Body of pancreas (tissue), 4 donors: ENCODE results near the gene KLHL12. TPM values are rescaled to one million over a fixed set of nuclear protein-coding genes. Genes with fewer than 3 reads are reported as not detected.

ENCODE experiments used
- ATAC-seq: fragments of 150-250 bp; one replicate; pipeline ENCODE4 v1.9.1; 2016
- DNase-seq, 4 donors: peaks; one replicate each; pipeline ENCODE4 v3.0.0-alpha.2; 2019
- H3K27ac ChIP-seq, 4 donors: fragments of 200-600 bp; sonication (generic); 1 replicate in 3 of 4; 2 replicates in 1 of 4; pipeline versions ENCODE4 v1.5.1 to v1.6.1; 2016 to 2019; ENCODE audit warnings: mild to moderate bottlenecking in 1 of 4, mixed read lengths in 1 of 4, moderate library complexity in 1 of 4
- H3K27me3 ChIP-seq, 2 donors: fragments of 200-600 bp; sonication (generic); one replicate each; pipeline ENCODE4 v1.6.0; 2016; ENCODE audit warnings: mild to moderate bottlenecking in 1 of 2
- H3K36me3 ChIP-seq, 2 donors: fragments of 200-600 bp; sonication (generic); replicated peaks in 1 of 2; 2 replicates each; pipeline ENCODE4 v1.5.1; 2016; ENCODE audit warnings: low read depth in 2 of 2; ENCODE audit not compliant: insufficient read depth in 1 of 2
- H3K4me1 ChIP-seq: fragments of 200-600 bp; sonication (generic); one replicate; pipeline ENCODE4 v1.6.0; 2016
- H3K4me3 ChIP-seq, 2 donors: fragments of 200-600 bp; sonication (generic); 1 replicate in 1 of 2; 2 replicates in 1 of 2; pipeline ENCODE4 v1.5.1; 2016 to 2019
- H3K9me3 ChIP-seq, 3 donors: fragments of 200-600 bp; sonication (generic); 1 replicate in 2 of 3; 2 replicates in 1 of 3; pipeline ENCODE4 v1.5.1; 2016
- POLR2A ChIP-seq, 3 donors: fragments of 450-650 bp; IDR thresholded peaks; one replicate each; pipeline ENCODE4 v1.6.1; 2016; ENCODE audit warnings: antibody characterized with exemption in 3 of 3, mild to moderate bottlenecking in 2 of 3
- WGBS, 2 donors: methylation state at CpG; one replicate each; pipeline ENCODE4 v1.1.5; 2017; 5-methylcytosine and 5-hydroxymethylcytosine counted together
- intact Hi-C: fragments of 100-400 bp; cut with DNase I; formaldehyde crosslinking; loops from one replicate; pipeline ENCODE4 v1.15.1; 2023
- total RNA-seq, 2 donors: library from RNA; depleted of rRNA; stranded (reverse); fragments of >200 nt; gene quantifications; one replicate each; pipeline ENCODE4 v1.1.0, GENCODE V29; 2016
- TF ChIP-seq, protein P1 (sequence below), 7 experiments: fragments of 450-650 bp in 4 of 7; fragments of 200-600 bp in 3 of 7; sonication (generic) in 3 of 7; IDR thresholded peaks; one replicate each; pipeline ENCODE4 v1.5.1; 2016 to 2019; ENCODE audit warnings: antibody characterized with exemption in 7 of 7

KLHL12 gene
- total RNA-seq, 2 donors from 2014 or later = 15.3 to 21.8 TPM

DNA sequence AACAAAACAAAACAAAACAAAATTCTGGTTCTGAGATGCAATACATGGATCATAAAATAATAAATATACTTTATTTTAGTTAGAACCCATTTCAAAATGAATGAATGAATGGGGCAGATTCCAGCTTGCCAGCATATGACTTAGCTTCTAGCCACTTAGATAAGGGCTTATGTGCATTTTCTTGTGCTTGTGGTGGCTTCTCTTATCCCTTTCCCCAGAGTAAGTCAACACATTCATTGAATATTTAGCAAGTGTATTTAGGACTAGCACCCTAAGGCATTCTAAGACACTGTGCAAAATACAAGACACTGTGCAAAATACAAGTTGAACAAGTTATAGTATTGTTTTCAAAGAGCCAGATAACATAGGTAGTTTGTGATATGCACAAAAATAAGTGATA is 26.4 kb upstream of the KLHL12 start:
- intact Hi-C loops = no loop called here
- no peaks in the 10 kb centered on the region for H3K9me3 ChIP-seq
- ATAC-seq = no peak
- no peak overlapping the region for H3K4me3 ChIP-seq
- H3K36me3 ChIP-seq = peaks cover 0 to 5% of the 10 kb centered on the region in 2 donors
- DNase-seq = no peak
- H3K4me1 ChIP-seq = peaks cover 52% of the 10 kb centered on the region
- H3K27ac ChIP-seq = peak overlapping the region in 1 of 4 donors; percentile 64
- TF ChIP-seq, protein P1, sequence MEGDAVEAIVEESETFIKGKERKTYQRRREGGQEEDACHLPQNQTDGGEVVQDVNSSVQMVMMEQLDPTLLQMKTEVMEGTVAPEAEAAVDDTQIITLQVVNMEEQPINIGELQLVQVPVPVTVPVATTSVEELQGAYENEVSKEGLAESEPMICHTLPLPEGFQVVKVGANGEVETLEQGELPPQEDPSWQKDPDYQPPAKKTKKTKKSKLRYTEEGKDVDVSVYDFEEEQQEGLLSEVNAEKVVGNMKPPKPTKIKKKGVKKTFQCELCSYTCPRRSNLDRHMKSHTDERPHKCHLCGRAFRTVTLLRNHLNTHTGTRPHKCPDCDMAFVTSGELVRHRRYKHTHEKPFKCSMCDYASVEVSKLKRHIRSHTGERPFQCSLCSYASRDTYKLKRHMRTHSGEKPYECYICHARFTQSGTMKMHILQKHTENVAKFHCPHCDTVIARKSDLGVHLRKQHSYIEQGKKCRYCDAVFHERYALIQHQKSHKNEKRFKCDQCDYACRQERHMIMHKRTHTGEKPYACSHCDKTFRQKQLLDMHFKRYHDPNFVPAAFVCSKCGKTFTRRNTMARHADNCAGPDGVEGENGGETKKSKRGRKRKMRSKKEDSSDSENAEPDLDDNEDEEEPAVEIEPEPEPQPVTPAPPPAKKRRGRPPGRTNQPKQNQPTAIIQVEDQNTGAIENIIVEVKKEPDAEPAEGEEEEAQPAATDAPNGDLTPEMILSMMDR (IDR thresholded peaks at IDR 0.05) = no peak
- no peaks in the 10 kb centered on the region for H3K27me3 ChIP-seq

DNA sequence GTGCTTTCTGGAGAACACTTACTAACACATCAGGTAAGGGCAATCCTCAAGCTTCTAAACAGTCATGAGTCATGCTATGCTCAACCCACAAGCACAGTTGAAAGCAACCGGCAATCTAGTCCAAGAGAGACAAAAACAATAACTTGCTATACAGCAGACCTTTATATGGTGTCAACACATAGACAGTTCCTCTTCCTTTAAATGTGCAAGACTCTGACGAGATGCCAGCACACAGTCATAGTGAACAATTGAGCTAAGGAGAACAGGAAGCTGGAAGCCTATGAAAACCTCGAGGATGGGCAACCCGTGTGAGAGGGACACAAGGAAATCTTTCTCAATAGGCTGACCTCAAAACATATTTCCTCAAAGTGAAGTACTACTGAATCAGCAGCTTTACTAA is 25.8 kb upstream of the KLHL12 start:
- DNase-seq = peak in 1 of 4 donors; percentile 79
- Histone ChIP-seq H3K4me1 (peaks cover 52% of the 10 kb centered on the region), H3K27ac (peak overlapping the region in 1 of 4 donors; percentile 64), H3K27me3 (no peaks in the 10 kb centered on the region), H3K4me3 (no peak overlapping the region), H3K9me3 (no peaks in the 10 kb centered on the region), H3K36me3 (peaks cover 0 to 9% of the 10 kb centered on the region in 2 donors)
- 56 to 70% methylated on average over 4 of the region's 4 CpGs for WGBS, 2 donors
- ATAC-seq = no peak
- TF ChIP-seq, protein P1 (IDR thresholded peaks at IDR 0.05) = no peak
- TF ChIP-seq POLR2A (IDR thresholded peaks at IDR 0.05) = peak in 1 of 3 donors; percentile 27
- intact Hi-C loops = no loop called here

DNA sequence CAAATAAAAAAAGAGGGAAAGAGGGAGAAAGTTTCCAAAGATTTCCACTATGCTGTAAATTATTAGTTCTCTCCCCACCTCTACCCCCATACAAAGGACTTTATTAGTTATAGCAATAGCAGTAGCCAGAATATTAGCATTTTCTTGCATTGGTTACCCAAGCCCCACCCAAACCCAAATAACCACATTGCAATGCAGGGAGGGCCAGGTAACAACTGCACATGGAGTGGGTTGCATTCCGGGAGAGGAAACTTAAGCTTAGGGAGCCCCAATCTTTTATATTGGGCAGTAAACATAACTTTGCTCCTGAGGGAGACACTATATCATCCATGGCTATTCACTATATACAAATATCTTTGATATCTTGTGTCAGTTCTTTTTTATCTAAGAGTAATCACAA is 25.1 kb upstream of the KLHL12 start:
- H3K4me1 ChIP-seq = peaks cover 51% of the 10 kb centered on the region
- ATAC-seq = no peak
- DNase-seq = no peak
- no peaks in the 10 kb centered on the region for H3K9me3 ChIP-seq
- peak overlapping the region in 1 of 4 donors; percentile 62 for H3K27ac ChIP-seq
- WGBS, 2 donors = 95 to 100% methylated on average over 1 of the region's 1 CpG
- H3K36me3 ChIP-seq = peaks cover 0 to 11% of the 10 kb centered on the region in 2 donors
- intact Hi-C loops = no loop called here
- H3K4me3 ChIP-seq = no peak overlapping the region
- no peak for TF ChIP-seq POLR2A (IDR thresholded peaks at IDR 0.05)
- TF ChIP-seq, protein P1 (IDR thresholded peaks at IDR 0.05) = no peak
- no peaks in the 10 kb centered on the region for H3K27me3 ChIP-seq

DNA sequence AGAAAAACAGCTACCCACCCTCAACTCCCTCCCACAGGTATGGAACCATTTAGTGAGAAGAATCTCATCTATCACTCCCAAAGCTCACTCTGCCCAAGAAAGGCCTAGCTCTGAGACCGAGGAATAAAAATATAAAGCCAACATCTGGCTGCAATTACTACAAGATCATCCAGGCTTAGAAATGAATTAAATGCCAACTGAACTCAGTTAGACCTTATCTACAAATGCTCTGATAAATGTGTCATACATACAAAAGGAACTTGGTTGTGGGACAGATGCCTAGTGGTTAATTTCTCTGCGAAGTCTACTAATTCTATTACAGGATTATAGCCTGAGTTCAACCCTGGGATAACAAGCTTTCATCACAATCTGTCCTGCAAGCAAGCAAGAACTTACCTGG is 24.4 kb upstream of the KLHL12 start:
- ATAC-seq (no peak), DNase-seq (no peak)
- TF ChIP-seq, protein P1 (IDR thresholded peaks at IDR 0.05) = no peak
- TF ChIP-seq POLR2A (IDR thresholded peaks at IDR 0.05) = no peak
- Histone ChIP-seq H3K36me3 (peaks cover 1 to 12% of the 10 kb centered on the region in 2 donors), H3K27ac (no peak overlapping the region), H3K4me1 (peaks cover 44% of the 10 kb centered on the region), H3K27me3 (no peaks in the 10 kb centered on the region), H3K9me3 (no peaks in the 10 kb centered on the region), H3K4me3 (no peak overlapping the region)
- 36 to 41% methylated on average over 2 of the region's 2 CpGs for WGBS, 2 donors
- intact Hi-C loops = no loop called here

DNA sequence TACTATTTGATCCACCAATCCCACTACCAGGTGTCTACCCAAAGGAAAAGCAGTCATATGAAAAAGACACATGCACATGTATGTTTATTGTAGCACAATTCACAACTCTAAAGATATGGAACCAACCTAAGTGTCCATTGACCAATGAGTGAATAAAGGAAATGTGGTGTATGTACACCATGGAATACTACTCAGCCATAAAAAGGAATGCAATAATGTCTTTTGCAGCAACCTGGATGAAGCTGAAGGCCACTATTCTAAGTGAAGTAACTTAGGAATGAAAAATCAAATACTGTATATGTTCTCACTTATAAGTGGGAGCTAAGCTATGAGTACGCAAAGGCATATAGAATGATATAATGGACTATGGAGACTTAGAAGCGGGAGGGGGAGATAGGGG is 18.4 kb upstream of the KLHL12 start:
- Histone ChIP-seq H3K36me3 (peaks cover 17 to 54% of the 10 kb centered on the region in 2 donors), H3K27me3 (no peaks in the 10 kb centered on the region), H3K9me3 (no peaks in the 10 kb centered on the region), H3K4me3 (no peak overlapping the region), H3K27ac (no peak overlapping the region), H3K4me1 (no peaks in the 10 kb centered on the region)
- 95 to 96% methylated on average over 2 of the region's 2 CpGs for WGBS, 2 donors
- TF ChIP-seq, protein P1 (IDR thresholded peaks at IDR 0.05) = no peak
- no peak for TF ChIP-seq POLR2A (IDR thresholded peaks at IDR 0.05)
- no peak for DNase-seq
- intact Hi-C loops = no loop called here
- no peak for ATAC-seq
